SU-DHL-6 (cell line): ENCODE data around the gene ARHGAP27.

Experiments
- CTCF ChIP-seq: fragments of 200-600 bp; sonication (generic); IDR thresholded peaks from one replicate; pipeline ENCODE4 v1.5.1; 2017; ENCODE audit warnings: antibody characterized with exemption, mild to moderate bottlenecking, low read length, moderate library complexity; ENCODE audit not compliant: insufficient read depth, poor library complexity, severe bottlenecking
- EZH2phosphoT487 ChIP-seq: fragments of 200-600 bp; sonication (generic), shearing (Covaris generic); conservative IDR thresholded peaks from 2 replicates; pipeline ENCODE4 v1.6.1; 2018; ENCODE audit warnings: mild to moderate bottlenecking, antibody characterized with exemption, low read length, moderate library complexity, mixed read lengths

GRCh38 chr17:45364531-45365390 is 67.9 kb downstream of the ARHGAP27 start:
- TF ChIP-seq CTCF = no peak
- TF ChIP-seq EZH2phosphoT487 = no peak
